NCI-H146 treated with DMSO at 0.1 percent for 48 hours (cell line): ENCODE data around the gene VWA3A.
A peak's percentile ranks its signal among the peaks of the same experiment; 100 is the strongest.

Experiments used
- DNase-seq: peaks from one replicate; lab custom pipeline; 2025; ENCODE audit not compliant: unreplicated experiment; lab: John Stamatoyannopoulos, UW

Gene VWA3A

DNA sequence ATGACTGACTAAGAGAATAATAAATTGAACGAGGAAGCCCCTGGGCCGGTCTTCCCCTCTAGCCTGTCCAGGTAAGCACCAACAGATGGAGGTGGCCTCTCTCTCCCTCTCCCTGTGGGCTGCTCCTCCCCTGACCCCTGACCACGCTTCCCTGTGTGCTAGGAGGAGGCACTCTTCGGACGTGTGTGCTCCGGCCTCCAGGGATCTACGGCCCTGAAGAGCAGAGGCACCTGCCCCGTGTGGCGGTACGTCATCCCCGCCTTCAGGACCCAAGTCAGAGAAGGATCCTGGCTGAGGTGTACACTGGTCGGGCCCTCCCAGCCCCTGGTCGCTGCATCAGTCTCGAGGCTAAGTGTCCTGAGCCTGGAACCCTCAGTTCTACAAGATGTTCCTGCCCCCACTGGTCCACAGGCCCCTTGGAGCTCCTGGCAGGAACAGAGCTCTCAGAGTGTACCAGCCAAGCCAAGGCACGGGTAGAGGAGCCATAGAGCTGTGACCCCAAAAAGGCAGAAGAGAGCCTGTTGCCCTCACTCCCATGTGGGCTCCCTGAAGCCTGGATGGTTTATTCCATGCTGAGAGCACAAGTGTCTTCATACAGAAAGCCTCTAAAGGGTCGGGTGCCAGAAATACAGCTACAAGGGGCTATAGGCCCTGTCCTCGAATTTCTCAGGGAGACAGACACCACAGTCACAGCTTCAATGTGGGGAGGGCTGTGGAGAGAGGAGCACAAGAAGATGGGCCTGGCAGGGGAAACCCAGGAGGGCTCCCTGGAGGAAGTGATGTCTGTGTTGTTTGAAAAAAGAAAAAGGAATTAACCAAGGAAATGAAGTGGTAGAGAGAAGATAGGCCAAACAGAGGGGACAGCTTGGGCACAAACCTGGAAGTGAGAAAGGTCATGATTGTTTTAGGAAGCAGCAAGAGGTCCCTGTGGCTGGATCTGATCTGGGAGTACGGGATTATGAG is 85.9 kb downstream of the VWA3A start:
- DNase-seq = no peak

DNA sequence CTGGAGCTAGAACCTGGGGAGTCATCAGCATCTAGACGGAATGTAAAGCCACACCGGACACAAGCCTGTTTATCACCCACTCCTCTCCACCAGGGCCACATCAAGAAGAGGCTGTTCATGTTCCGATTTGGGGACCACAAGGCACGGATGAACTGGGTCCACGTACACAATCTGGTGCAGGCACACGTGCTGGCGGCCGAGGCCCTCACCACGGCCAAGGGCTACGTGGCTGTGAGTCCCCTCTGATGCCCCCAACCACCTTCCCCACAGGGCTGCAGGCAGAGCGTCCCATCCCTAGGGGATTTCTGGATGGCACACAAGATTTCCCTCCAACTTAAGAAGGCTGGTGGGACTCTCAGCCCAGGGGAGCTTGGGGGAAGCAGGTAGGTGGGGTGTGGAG is 89.1 kb downstream of the VWA3A start:
- no peak for DNase-seq

GRCh38 chr16:22181843-22182242 is 89.5 kb downstream of the VWA3A start:
- DNase-seq = no peak

GRCh38 chr16:22183335-22183734 is 91.0 kb downstream of the VWA3A start:
- DNase-seq = no peak

- DNase-seq = peak; percentile 12
Measured at GRCh38 chr16:22183901-22184614, 91.7 kb downstream of the VWA3A start.

DNA sequence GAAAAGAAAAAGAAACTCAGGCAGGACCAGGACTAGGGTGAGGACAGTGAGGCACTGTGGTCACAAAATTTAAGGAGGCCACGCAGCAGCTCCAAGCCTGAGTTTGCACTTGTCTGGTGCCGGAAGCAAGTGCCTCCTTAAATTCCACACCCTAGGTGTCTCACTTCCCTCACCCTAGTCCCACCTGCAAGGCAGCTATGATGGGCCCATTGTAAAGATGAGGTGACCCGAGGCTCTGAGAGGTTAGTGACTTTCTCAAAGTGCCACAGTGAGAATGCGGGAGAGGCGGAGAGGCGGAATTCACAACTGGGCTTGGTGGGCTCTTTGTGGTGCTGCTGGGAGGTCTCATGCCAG is 92.3 kb downstream of the VWA3A start:
- no peak for DNase-seq

- no peak for DNase-seq
Measured at GRCh38 chr16:22186517-22186916, 94.2 kb downstream of the VWA3A start.

DNA sequence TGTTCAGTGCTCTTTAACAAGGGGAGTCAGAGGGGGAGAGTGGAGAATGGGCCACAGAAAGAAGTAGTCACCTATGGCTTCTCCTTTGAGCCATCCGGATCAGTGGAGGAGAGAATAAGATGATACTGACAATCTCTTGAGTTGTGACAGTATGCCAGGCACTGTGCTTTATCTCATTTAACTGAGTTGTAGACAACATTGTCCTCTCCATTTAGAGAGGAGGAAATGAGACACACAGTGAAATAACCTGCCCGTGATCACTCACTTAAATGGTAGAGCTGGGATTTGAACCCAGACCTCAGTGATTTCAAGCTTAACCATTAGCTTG is 95.9 kb downstream of the VWA3A start:
- DNase-seq = no peak

GRCh38 chr16:22188595-22189442 is 96.5 kb downstream of the VWA3A start:
- peak; percentile 49 for DNase-seq

GRCh38 chr16:22189473-22190080 is 97.2 kb downstream of the VWA3A start:
- DNase-seq = no peak

DNA sequence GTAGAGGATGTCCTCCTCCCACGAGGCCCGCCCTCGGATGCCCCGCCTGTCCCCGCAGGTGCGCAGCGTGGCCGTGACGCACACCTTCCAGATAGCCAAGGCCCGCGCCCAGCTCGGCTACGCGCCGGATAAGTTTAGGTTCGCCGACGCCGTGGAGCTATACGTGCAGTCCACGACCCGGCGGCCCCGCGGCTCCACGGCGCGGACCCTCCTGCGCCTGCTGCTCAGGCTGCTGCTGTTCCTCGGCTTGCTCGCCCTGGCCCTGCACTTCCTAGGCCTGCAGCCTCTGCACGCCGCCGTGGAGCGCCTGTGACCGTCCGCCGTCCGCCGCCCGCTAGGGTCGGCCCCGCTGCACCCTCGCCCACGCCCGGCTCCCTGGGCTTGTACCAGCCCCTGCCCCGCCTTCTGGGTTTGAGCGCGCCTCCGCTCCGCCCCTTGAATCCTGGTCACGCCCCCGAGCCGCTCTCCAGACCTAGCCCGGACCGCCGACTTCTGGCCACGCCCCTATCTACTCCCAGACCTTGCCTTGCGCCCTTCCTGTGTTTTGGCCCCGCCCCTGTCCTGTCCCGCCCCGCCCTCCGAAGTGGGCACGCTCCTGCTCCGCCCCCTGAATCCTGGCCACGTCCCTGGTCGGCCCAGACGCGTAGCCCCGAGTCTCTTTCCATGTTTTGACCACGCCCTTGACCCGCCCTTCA is 97.9 kb downstream of the VWA3A start:
- DNase-seq = peak; percentile 100

GRCh38 chr16:22190776-22191531 is 98.6 kb downstream of the VWA3A start:
- DNase-seq = peak; percentile 100

GRCh38 chr16:22191532-22192260 is 99.4 kb downstream of the VWA3A start:
- DNase-seq = peak; percentile 42

DNA sequence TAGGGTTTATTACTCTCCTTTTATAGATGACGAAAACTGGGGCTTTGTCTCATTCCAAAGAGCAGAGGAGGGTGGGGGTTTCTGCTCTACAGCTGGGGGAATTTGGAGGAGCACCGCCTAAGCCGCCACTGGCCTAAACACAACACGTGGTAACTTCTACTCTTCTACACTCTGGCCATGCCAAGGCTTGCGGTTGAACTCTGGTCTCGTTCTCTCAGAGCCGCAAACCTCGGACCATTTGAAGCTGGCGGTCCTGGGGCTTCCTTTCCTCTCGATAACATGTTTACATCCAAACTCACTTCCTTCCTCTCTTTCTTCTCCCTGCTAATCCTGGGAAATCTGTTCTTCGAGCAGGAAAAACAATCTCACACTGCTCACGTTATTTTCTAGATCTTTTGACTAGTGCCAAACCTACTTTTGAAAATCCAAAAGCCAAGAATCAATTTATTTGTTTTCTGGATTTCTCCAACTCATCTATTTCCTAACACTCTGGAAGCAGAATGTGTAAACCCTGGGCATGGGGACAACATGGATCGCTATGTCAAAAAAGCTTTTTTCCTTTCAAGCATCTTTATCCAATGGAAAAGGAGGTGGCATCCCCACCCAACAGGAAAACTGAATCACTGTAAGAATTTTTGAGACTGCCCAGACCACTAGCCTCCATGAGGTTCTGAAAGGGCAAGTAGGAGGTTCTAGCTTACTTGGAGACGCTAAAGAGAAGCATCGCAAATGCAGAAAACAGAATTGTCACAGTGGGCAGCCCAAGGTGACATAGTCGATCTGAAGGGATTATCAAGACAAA is 100.1 kb downstream of the VWA3A start:
- peak; percentile 65 for DNase-seq

- DNase-seq = no peak
Measured at GRCh38 chr16:22193063-22193411, 100.7 kb downstream of the VWA3A start.

- no peak for DNase-seq
Measured at GRCh38 chr16:22194707-22195444, 102.5 kb downstream of the VWA3A start.

- DNase-seq = no peak
Measured at GRCh38 chr16:22195445-22195694, 103.0 kb downstream of the VWA3A start.
